ENCODE data around the gene KANK2. TPM values are rescaled to one million over a fixed set of nuclear protein-coding genes. Genes with fewer than 3 reads are reported as not detected.

KANK2 gene
- polyA plus RNA-seq, 1 of the 3 experiments (the other 2 are of a cell fraction): 92.4 TPM

DNA sequence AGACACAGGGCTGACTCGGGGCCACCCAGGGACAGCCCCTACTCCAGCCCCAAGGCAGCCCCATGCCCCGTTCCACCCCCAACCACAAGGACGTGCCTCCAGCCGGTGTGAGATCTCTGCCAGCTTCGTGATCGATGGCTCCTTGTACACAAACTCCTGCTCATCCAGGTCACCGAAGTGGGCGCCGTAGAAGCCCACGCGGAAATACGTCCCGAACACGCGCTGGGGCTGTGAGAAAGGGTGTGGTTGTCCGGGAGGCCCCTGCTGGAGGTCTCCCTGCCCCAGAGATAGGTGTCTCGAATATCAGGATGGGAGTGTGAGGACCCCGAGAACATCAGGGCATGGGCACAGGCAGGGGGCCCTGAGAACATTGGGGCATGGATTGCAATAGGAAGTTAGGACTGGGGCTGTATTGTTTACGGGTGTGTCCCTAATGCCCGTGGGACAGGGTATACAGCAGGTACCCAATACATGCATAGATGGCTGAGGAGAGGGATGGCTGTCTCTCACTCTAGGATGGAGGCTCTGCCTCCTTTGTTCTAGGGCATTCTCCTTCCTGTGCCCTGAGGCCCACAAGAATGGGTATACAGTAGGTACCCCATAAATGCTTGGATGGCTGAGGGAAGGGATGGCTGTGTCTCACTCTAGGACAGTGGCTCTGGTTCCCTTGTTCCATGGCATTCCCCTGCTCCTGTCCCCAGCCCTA is 5.3 kb upstream of the KANK2 start:
- Histone ChIP-seq H4K20me1 (ENCODE audit: insufficient read depth) (no peaks in the 10 kb centered on the region), H3K4me3 (ENCODE audit: low read depth in 2 of 2, low read length in 1 of 2) (no peak overlapping the region), H3K36me3 (replicated peaks in 1 of 2; ENCODE audit: control insufficient read depth in 1 of 2, insufficient read depth in 2 of 2, low read length in 1 of 2) (no peaks in the 10 kb centered on the region), H3K27me3 (ENCODE audit: insufficient read depth) (no peaks in the 10 kb centered on the region), H3K79me2 (ENCODE audit: insufficient read depth) (no peaks in the 10 kb centered on the region), H3K9ac (no peak overlapping the region), H3K27ac (ENCODE audit: low read depth in 2 of 2, low read length in 1 of 2) (peak overlapping the region; percentile 56 to 79; a peak in 3 of 4 replicates), H3K9me2 (no peaks in the 10 kb centered on the region), H3K4me2 (peak overlapping the region; percentile 45; the same call in 1 of the 2 replicates), H2AFZ (ENCODE audit: low read depth) (no peak overlapping the region), H3K4me1 (ENCODE audit: control insufficient read depth in 1 of 2, insufficient read depth in 2 of 2, low read depth in 1 of 2, low read length in 1 of 2) (peaks cover 4 to 12% of the 10 kb centered on the region in 2 experiments; a peak in 3 of 4 replicates), H3F3A (replicated peaks; ENCODE audit: insufficient read depth) (peaks cover 21% of the 10 kb centered on the region), H3K9me3 (no peaks in the 10 kb centered on the region)
- TF ChIP-seq RCOR1 (IDR thresholded peaks at IDR 0.05; ENCODE audit: low read length) (no peak), ELF1 (IDR thresholded peaks at IDR 0.05) (no peak), RAD21 (IDR thresholded peaks at IDR 0.05; ENCODE audit: low read length) (no peak), REST (IDR thresholded peaks at IDR 0.05; ENCODE audit: low read depth, low read length) (no peak), TEAD4 (IDR thresholded peaks at IDR 0.05; ENCODE audit: borderline replicate concordance, insufficient read depth) (no peak), PBX3 (IDR thresholded peaks at IDR 0.05) (no peak), MAX (IDR thresholded peaks at IDR 0.05; ENCODE audit: low read depth) (no peak), SMC3 (IDR thresholded peaks at IDR 0.05; ENCODE audit: low read depth, low read length) (no peak), USF1 (IDR thresholded peaks at IDR 0.05; ENCODE audit: borderline replicate concordance, low read depth) (no peak), FOXJ3 (CRISPR knock-in tag; IDR thresholded peaks at IDR 0.05) (no peak), NFIC (IDR thresholded peaks at IDR 0.05; ENCODE audit: borderline replicate concordance) (no peak), MXI1 (IDR thresholded peaks at IDR 0.05; ENCODE audit: low read depth, low read length) (no peak), FOXM1 (IDR thresholded peaks at IDR 0.05; ENCODE audit: low read depth) (no peak), YY1 (IDR thresholded peaks at IDR 0.05; ENCODE audit: low read depth) (no peak), CHD2 (IDR thresholded peaks at IDR 0.05; ENCODE audit: low read length, partially characterized antibody) (no peak), ZBTB33 (IDR thresholded peaks at IDR 0.05; ENCODE audit: borderline replicate concordance, low read depth) (no peak), EZH2phosphoT487 (IDR thresholded peaks at IDR 0.05; ENCODE audit: borderline replicate concordance, low read depth) (no peak), TAF1 (IDR thresholded peaks at IDR 0.05; ENCODE audit: borderline replicate concordance, low read depth, low read length) (no peak), FOSL2 (IDR thresholded peaks at IDR 0.05; ENCODE audit: borderline replicate concordance, low read depth) (no peak)
- DNase-seq: no peak
- CTCF ChIA-PET: interaction anchor here (1.0 to 6.6 kb wide), 9 partner anchors 31 to 109 kb away, joined by 4 to 64 read pairs (median 4); no protein-coding TSS in a partner anchor
- 90% methylated on average over 19 of the region's 20 CpGs for WGBS (ENCODE audit: low lambda C conversion rate)
- POLR2A ChIA-PET: no interaction called here

Data from SK-N-SH (cell line).